HG03571 (cell line): ENCODE measurements around the gene RASD2.

Experiments
- ATAC-seq: cut with Tn5 transposase; IDR thresholded peaks from one replicate; pipeline ENCODE4 v1.9.1; 2021; ENCODE audit not compliant: unreplicated experiment

The RASD2 gene

DNA sequence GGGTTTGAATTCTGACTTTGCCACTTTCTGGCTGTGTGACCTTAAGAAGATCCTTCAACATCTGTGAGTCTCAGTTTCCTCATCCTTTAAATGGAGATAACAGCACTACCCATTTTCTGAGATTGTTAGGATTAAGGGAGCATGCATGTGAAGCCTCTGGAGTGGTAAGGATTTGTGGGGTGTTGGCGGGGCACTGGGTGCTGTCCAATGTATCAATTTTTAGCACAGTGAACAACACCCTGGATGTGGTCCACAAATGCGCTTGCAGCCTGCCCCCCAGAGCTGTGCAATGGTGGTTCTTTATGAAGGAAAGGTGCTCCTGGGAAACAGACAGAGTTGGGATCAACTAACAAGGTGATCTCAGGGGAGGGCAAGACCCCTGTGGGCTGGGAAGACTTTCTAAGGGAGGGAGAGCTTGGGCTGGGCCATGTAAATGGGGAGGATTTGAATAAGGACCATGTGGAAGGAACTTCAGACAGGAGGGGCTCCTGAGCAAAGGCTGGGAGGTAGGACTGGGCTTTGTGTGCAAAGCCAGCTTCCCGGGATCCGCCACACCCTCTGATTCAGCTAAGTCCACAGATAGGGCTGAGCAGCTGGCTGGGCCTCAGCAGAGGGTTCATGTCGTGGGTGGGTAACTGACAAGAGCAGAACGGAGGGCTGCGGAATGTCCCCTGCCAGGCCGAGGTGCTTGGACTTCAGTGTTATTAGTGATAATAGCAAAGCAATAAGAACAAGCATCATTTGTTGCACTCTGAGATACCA is 22.7 kb upstream of the RASD2 start:
- ATAC-seq: no peak

DNA sequence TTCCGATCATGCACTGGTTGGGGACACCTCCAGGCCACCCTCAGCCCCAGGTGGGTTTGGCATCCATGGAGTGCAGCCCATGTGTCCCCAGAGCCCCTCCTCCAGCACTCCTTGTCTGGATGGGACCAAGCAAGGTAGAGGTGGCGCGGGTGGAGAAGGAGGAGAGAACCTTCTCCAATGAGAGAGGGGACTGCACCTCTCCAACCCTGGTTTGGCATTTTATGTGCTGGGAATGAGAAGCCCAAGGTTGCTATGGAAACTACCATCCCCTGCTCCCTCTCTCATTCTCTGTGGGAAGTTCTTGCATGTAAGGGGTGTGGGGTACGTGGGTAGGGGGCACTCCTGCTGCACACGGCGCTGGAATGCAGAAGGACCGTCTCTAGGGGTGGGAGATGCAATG is 21.8 kb upstream of the RASD2 start:
- no peak for ATAC-seq

DNA sequence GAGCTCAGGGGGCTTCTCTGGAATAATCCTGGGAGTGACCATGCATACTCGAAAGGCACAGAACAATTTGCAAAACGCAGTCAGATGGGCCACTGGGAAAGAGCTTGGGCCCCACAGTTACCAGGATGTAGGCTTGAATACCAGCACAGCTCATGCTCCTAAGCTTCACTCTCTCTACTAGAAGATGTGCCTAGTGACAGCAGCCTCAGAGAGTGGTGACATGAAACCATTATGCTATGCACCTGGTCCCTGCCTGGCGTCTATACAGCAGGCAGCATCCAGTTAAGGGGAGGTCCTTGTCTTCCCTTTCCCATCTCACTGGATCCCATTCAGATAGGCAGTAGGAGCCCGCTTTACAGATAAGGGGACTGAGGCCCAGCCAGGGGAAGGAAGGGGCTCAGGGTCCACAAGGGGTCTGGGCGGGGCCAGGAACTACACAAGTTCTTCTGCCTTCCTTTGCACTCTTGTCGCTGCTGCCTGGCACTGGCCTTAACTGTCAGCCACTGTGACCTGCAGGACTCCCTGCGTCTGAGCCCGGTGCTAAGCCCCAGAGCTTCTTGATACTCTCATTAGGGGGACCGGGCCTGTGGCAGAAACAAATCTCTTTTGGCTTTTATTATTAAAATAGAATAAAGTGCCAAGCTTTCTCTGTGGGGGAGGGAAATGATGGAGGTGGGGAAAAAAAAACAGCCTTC is 21.2 kb upstream of the RASD2 start:
- ATAC-seq: no peak

DNA sequence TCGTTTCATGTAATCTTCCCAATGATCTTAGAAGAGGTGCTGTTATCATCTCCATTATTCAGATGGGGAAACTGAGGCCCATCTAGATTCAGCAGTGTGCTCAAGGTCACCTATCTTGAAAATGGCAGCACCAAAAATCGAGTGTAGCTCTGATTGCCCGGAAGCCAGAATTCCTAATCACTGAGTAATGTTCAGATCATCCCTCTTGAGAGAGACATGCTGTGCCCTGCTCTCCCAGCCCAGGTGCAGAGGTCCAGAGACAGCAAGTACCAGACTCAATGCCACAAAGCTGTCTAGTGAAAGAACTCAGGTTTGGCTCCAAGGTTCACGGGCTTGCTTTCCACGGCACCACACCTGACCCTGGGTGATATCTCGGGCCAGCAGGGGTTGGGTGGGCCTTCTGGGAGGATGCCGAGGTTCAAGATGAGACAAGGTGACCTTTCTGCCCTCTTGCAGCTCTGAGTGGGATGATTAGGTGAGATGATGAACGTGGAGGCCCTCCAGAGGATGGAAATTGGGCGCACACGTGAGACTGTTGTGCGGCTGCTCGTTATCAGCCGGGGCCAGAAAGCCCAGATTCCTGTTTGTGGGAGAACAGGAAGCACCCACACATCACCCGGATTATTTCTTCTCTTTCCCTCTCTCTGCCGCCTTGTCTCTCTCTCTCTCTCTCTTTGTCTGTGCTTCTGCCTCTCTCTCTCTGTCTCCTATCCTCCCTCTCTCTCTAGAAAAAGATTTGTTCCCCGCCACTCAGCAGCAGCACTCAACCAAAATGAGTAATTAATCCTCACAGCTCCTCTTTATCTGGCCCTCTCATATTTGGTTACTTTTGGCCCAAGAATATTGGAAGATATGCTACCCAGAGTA is 19.0 kb upstream of the RASD2 start:
- no peak for ATAC-seq

DNA sequence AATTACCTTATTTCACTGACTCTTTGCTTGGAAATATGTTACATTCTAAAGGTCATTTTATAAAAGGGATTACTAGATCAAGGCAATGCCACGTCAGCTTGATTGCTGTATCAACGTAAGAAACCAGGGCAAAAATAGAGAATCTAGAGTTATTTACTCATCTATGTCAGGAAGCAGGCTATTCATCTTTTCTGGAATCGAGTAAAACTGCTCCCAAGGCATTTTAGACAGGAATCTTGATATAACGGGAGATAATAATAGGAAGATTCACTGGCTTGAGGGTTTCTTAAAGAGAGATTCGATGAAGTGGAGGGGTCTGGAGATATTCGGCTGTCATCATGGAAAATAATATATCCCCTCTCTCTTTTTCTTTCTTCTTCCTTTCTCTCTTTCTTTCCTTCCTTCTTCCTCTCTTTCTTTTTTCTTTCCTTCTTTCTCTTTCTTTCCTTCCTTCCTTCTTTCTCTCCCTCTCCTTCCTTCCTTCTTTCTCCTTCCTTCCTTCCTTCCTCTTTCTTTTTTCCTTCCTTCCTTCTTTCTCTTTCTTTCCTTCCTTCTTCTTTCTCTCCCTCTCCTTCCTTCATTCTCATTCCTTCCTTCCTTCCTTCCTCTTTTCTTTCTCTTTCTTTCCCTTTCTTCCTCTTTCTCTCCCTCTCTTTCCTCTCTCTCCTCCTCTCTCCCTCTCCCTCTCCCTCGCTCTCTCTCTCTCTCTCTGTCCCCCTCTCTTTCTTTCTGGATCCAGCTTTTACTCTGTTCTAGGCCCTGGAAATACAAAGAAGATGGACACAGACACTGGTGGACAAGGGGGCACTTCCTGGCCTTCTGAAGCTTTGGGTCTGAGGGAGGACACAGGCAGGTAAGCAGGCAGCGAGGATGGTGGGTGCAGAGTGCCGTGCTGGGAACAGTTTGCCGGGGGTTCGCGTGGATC is 18.1 kb upstream of the RASD2 start:
- no peak for ATAC-seq

DNA sequence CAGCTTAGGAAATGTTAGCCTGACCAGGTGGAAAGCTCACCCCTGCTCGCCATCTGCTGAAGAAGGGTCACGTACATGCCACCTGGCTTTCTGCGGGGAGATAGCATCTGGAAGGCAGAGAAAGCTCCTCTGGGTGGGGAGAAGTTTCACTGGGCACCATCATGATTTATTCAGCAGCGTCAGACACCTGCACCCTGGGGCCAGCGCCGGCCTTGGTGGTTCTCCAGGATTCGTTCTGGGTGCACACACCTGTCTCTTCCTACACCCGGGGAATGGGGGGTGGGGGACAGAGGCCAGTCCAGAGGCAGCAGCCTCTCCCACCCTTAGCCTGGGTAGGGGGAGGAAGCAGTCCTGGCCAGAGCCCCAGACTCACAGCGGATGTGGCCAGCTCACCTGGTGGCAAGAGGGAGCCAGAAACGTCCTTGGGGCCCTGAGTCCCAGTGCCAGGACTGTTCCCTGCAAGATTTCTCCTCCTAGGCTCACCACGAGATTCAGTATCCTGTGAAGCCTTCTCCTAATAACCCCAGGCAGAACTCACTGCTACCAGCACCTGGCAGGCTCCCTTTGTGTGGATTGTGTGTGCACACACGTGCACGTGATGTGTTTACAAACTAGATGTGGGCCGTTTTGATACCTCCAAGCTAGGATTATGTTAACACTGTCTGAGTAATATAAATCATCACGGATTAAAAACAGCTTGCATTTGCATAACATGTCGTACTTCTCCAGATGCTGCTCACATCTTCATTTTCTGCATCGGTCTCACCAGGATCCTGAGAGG is 17.3 kb upstream of the RASD2 start:
- ATAC-seq: no peak

DNA sequence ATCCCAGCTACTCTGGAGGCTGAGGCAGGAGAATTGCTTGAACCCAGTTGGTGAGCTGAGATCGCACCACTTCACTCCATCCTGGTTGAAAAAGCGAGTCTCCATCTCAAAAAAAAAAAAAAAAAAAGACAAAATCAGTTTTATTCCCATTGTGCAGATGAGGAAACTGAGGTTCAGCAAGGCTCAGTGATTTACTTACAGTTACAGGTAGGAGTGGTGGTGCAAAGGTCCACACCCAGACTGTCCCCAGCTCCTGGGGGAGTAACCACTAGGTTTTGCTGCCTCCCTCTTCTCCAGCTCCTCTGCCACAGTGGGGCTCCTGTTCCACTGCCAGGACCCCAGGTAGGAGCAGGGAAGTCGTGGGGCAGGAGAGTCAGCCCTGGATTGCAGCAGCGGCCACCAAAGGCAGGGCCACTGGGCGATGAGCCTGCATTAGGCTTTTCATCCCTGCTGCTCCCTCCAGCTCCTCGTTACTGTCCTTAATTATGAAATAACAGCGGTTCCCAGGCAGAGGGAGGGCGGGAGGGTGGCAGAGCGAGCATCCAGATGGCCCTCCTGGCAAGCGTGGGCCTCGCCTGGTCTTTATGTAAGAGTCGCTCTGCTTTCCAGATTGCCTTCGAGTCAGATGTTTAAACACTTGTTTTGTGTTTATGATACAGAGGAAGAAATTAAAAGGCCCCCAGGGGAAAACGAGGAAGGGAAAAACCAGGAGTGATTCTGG is 15.5 kb upstream of the RASD2 start:
- no peak for ATAC-seq

DNA sequence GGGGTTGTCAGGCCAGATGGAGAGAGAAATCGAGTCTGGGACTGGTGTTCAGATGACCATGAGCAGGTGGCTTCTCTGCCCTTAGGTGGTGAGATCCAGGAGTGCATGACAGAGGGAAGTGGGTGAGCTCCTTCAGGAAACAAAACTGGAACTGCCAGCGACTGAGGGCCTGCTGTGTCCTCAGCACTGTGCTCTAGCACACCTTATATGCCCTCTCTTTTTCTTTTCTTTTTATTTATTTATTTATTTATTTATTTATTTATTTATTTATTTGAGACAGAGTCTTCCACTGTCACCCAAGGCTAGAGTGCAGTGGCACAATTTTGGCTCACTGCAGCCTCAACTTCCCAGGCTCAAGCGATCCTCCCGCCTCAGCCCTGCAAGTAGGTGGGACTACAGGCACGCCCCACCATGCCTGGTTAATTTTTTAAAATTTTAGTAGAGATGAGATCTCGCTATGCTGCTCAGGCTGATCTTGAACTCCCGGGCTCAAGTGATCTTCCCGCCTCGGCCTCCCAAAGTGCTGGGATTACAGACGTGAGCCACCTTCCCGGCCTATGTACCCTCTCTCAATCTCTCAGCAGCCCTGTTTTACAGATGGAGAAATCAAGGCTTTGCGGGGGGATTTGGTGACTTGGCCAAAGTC is 14.8 kb upstream of the RASD2 start:
- no peak for ATAC-seq

DNA sequence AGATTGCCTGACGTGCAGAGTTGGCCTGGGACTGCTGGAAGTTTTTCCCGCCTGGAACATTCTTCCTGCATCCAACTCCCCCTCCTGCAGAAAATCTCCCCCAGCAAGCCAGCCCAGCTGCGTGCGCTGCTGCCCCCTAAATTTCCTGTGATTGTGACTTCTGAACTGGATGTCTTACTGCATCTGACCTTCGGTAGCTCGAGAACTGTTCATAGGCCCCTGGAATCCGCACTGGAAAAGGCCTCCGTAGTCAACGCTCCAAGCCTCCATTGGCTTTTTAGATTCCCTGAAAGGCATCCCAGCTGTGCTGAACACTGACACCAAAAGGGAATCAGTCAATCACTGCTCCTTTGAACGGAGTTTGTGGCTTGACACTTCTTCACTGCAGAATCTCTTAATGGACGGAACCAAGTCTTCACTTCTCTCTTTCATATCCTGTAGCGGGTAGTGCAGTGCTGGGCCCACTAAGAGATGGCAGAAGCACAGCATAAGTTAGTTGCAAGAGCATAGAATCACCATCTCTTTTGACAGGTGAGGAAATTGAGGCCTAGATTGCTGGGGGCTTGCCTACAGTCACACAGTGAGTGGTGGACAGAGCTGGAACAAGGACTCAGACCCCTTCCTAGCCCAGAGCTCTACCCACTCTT is 14.2 kb upstream of the RASD2 start:
- no peak for ATAC-seq

DNA sequence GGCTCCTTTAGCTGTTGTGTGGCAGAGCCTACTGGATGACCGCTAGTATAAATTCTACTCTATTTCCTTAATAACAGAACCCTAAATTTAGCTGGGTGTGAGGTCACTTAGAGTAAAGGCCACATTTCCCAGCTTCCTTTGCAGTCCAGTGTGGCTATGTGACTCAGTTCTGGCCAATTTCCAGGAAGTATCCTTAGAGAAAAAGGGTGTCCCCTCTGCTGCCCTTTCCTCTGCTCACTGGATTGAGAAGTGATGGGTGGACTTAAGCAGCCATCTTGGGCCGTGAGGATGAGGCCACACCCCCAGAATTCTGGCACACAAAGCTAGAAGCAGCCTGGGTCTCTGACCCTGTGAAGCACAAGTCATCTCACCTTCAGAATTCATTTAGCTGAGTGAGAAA is 11.7 kb upstream of the RASD2 start:
- no peak for ATAC-seq

DNA sequence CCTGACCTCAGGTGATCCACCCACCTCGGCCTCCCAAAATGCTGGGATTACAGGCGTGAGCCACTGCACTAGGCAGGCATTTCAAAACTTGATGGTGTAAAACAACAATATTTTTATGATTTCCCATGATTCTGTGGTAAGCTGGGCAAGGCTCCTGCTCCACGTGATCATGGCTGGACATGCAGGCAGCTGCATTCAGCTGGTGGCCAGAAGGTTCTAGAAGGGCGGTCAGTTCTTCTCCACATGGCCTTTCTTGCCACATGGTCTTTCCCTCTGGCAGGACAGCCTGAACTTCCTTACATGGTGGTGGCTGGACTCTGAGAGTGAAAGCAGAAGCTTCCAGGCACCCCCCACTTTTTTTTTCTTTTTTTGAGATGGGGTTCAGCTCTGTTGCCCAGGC is 9.9 kb upstream of the RASD2 start:
- no peak for ATAC-seq

DNA sequence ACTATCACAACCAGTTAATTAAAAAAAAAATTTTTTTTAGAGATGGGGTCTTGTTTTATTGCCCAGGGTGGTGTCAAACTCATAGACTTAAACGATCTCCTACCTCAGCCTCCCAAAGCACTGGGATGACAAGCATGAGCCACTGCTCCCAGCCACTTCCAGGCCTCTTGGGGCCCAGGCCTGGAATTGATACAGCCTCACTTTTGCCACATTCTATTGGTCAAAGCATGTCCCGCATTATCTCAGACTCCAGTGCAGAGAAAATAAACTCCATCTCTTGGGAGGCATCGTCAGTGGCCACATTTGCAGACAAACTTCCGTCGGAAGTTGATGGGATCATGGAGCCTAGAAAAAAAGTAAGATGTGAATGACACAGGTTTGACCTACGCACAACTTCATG is 9.4 kb upstream of the RASD2 start:
- ATAC-seq: no peak

DNA sequence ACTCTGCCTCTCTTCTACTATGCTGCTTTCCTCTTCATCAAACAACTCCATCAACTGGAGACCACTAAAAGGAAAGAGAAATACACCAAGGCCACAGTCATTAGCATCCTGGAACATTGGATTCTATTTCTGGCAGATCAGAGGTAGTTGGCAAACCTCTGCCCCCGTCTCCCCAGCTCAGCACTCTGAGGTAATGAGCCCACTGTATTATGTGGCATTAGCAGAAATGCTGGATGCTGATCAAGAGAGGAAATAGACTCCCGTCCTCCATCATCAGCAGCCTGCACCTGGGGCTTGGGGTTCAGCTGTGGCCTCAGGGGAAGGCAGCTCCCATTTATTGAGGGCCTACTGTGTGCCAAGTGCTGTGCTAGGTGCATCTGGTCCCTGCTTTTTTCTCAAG is 9.0 kb upstream of the RASD2 start:
- no peak for ATAC-seq

DNA sequence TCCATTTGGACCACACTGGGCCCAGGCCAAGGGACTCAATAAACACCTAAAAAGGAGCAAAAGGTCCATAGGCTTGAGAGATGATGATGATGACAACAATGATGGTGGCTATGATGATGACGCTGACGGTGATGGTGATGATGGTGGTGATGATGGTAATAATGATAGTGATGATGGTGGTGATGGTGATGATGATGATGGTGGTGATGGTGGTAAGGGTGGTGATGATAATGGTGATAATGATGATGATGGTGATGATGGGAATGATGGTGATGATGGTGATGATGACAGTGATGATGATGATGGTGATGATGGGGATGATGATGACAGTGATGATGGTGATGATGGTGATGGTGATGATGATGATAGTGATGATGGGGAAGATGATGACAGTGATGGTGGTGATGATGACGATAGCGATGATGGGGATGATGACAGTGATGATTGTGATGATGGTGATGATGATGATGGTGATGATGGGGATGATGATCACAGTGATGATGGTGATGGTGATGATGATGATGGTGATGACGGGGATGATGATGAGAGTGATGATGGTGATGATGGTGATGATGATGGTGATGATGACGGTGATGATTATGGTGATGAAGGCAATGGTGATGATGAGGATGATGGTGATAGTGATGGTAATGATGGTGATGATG is 7.1 kb upstream of the RASD2 start:
- ATAC-seq: no peak

DNA sequence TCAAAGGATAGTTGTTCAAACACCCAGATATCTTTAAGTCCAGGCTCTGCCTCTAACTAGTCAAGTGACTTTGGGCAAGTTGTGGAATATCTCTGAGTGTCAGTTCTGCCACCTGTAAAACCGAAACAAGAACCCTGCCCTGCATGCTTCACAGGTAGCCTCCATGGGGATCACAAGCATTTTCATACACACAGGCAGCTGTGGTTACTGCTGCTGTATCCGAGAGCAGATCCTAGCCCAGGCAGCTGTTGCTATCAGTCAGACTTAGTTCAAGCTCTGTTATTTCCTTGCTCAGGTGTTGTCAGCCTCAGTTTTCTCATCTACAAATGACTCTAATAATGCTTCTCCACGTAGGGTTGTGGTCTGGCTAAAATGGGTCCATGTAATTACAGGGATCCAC is 6.5 kb upstream of the RASD2 start:
- no peak for ATAC-seq

DNA sequence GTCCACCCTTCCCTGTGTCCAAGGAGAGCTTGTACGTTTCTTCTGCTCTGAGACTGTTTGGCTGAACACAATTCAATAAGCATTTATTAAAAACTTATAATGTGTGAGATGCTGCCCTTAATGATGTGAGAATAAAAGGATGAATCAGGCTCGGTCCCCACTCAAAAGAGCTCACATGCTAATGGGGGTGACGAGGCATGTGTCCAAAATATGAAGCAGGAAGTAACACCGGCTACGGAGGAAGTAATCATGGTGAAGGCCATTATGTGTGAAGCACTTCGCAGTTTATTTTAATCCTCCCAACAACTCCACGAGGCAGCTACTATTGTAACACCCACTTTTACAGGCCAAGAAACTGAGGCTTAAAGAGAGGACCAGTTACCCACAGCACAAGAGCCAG is 3.4 kb upstream of the RASD2 start:
- ATAC-seq: no peak

DNA sequence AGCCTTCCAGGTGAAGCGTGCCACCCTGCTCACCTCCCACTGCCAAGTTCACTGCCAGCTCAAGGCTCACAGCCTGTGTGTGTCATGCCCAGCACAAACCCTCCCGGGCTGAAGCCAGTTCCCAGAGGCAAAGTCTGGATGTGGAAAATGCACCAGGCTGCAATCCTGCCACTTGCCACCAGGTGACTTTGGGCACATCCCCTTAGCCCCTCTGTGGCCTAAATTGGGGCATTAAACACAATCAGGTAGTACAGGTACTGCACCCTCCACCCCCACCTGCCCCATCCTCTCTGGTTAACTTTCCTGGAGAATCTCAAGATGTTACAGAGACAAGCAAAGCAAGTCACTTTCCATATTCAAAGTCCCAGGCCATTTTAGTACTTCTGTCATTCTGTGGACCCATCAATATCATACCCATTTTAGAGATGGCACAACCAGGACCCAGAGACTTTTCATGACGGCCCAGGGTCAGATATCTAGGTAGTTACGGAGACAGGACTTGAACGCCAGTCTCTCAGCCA is 1.8 kb upstream of the RASD2 start:
- ATAC-seq: no peak

DNA sequence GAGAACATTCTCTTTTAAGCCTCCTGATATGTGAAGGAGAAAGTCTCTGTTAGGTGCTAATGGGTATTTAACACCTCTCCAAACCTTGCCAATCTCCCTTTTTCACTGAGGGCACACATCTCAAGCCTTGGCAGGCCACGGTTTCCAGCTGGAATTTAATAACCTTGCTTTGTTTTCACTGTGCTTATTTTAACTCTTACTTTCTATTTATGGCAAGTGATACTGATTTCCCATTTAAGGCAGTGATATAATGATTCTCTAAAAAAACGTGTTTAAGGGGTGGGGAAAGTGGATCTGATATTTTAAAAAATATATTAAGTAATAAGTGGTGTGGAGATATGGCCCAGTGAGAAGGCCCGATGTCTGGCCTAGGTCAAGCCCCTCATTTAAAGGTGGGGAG is 1.1 kb upstream of the RASD2 start:
- no peak for ATAC-seq
